ENCODE data around the gene DAND5. TPM values are rescaled to one million over a fixed set of nuclear protein-coding genes. Genes with fewer than 3 reads are reported as not detected.

The DAND5 gene
- total and polyA plus RNA-seq, 2 of the 13 experiments (the other 11 are each of a cell fraction or from before 2014, with no cell fraction given), result 0.04 TPM; not detected in 1

GRCh38 chr19:12983542-12984142 lies 14.3 kb downstream of the DAND5 start (continued):
- TF ChIP-seq ZNF572 (CRISPR knock-in tag; IDR thresholded peaks at IDR 0.05) (no peak), HNRNPUL1 (IDR thresholded peaks at IDR 0.05; ENCODE audit: low read depth, low read length) (no peak), CEBPB (IDR thresholded peaks at IDR 0.05; ENCODE audit: borderline replicate concordance, low read depth, low read length) (peak; percentile 24; the same call in 1 of the 2 replicates), CBFB (CRISPR knock-in tag; IDR thresholded peaks at IDR 0.05) (peak; percentile 47; the same call in 1 of the 2 replicates), ZNF574 (CRISPR knock-in tag; IDR thresholded peaks at IDR 0.05) (peak; percentile 56), TFAP4 (IDR thresholded peaks at IDR 0.05; ENCODE audit: borderline replicate concordance, low read depth) (peak; percentile 11; the same call in 1 of the 2 replicates), ARID4A (CRISPR knock-in tag; IDR thresholded peaks at IDR 0.05; ENCODE audit: borderline replicate concordance) (peak; percentile 63; the same call in 1 of the 2 replicates), FOXA3 (CRISPR knock-in tag; IDR thresholded peaks at IDR 0.05) (peak; percentile 49; the same call in 1 of the 2 replicates), ZNF18 (CRISPR knock-in tag; IDR thresholded peaks at IDR 0.05; ENCODE audit: insufficient replicate concordance) (no peak), LRRFIP1 (CRISPR knock-in tag; conservative IDR thresholded peaks at IDR 0.05) (no peak), KAT8 (CRISPR knock-in tag; IDR thresholded peaks at IDR 0.05) (peak; percentile 45; the same call in 1 of the 2 replicates)

Measured in HepG2 (cell line).